Bronchial epithelial cell (primary cell): ENCODE results near the gene SMYD3. TPM values are rescaled to one million over a fixed set of nuclear protein-coding genes. Genes with fewer than 3 reads are reported as not detected.

Experiments used
- DNase-seq: peaks from one replicate; pipeline ENCODE4 v3.0.0-alpha.2; 2010; ENCODE audit warnings: low read depth
- FAIRE-seq: peaks from 2 replicates; lab custom pipeline; 2011; peaks lifted over from hg19 to GRCh38; lab: Jason Lieb, UNC
- H3K27me3 ChIP-seq: 2 replicates; pipeline ENCODE4 v1.5.1; 2011; ENCODE audit warnings: low read length; ENCODE audit not compliant: control insufficient read depth, insufficient read depth
- H3K36me3 ChIP-seq: 2 replicates; pipeline ENCODE4 v1.5.1; 2011; ENCODE audit warnings: low read length; ENCODE audit not compliant: control insufficient read depth, insufficient read depth
- H3K4me3 ChIP-seq: 2 replicates; pipeline ENCODE4 v1.5.1; 2011; ENCODE audit warnings: mild to moderate bottlenecking, low read depth, low read length, control low read depth
- total RNA-seq: library from RNA; depleted of rRNA; stranded (reverse); fragments of >200 nt; gene quantifications from 2 replicates; pipeline ENCODE4 v1.2.1, GENCODE V29; 2014
- TF ChIP-seq, protein P1 (sequence below): IDR thresholded peaks from 2 replicates; pipeline ENCODE4 v1.5.1; 2011; ENCODE audit warnings: mild to moderate bottlenecking, moderate library complexity, low read length, control low read depth, inconsistent platforms; ENCODE audit not compliant: insufficient read depth, severe bottlenecking

SMYD3 gene
- total RNA-seq, 1 donor from 2014 or later: 17.4 TPM

DNA sequence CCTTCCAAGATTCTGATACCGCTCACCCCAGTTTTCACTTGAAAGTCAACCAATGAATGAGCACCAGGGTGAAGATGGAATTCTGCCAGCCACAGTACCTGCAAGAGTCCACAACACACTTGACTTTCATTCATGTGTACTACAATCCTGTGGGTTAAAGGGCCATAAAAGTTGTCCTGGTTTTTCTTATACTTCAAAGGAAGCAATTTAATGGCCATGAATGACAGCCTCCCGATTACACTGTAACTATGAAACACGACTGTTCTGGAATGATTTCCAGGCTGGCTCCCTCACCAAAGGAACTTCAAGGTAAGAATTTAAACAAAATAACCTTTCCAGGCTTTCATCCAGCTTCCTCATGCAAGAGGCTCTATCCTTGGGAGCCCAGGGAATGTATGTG lies 502.8 kb downstream of the SMYD3 start:
- TF ChIP-seq, protein P1, sequence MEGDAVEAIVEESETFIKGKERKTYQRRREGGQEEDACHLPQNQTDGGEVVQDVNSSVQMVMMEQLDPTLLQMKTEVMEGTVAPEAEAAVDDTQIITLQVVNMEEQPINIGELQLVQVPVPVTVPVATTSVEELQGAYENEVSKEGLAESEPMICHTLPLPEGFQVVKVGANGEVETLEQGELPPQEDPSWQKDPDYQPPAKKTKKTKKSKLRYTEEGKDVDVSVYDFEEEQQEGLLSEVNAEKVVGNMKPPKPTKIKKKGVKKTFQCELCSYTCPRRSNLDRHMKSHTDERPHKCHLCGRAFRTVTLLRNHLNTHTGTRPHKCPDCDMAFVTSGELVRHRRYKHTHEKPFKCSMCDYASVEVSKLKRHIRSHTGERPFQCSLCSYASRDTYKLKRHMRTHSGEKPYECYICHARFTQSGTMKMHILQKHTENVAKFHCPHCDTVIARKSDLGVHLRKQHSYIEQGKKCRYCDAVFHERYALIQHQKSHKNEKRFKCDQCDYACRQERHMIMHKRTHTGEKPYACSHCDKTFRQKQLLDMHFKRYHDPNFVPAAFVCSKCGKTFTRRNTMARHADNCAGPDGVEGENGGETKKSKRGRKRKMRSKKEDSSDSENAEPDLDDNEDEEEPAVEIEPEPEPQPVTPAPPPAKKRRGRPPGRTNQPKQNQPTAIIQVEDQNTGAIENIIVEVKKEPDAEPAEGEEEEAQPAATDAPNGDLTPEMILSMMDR: no peak
- DNase-seq (no peak), FAIRE-seq (no peak)
- no peaks in the 10 kb centered on the region for H3K27me3 ChIP-seq
- no peaks in the 10 kb centered on the region for H3K36me3 ChIP-seq
- no peak overlapping the region for H3K4me3 ChIP-seq

DNA sequence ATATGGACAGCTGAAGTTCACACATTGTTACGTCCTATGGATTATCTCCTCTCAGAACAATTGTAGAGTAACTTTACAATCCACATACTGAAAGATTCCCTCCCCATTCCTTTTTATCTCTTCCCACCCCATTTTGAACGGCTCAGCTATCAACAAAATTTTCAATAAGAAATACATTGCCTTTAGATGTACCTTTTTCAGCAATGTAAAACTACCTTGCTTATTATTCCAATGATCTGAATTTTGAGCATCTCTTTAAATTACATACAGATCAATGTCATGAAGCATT lies 503.7 kb downstream of the SMYD3 start:
- TF ChIP-seq, protein P1: no peak
- Histone ChIP-seq H3K27me3 (no peaks in the 10 kb centered on the region), H3K4me3 (no peak overlapping the region), H3K36me3 (no peaks in the 10 kb centered on the region)
- DNase-seq (no peak), FAIRE-seq (no peak)

DNA sequence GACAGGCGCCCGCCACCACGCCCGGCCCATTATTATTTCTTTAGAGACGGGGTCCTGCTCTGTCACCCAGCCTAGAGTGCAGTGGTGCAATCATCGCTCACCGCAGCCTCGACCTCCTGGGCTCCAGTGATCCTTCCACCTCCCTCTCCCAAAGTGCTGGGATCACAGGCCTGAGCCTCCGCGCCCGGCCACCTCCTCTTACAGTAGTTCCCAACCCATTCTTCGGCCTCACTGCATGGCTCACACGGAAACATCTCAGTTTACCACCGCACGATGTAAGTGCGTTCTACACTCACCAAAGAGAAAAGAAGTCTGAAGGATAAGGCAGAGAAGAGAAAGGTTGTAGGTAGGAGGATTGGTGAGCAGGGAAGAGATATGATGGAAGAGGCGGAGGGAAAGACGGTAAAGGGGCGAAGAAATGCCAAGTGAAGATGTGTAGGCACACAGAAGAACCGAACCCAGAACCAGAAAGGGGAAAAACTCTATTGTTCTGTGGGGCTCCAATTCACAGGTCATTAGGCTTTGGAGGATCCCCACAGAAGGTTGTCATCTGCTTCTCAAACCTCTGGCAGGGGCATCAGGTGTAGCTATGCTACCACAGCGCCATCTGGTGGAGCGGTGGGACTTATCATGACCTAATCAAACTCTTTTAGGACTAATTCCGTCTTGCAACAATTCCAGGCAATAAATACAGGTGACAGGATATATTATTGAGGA lies 504.2 kb downstream of the SMYD3 start:
- DNase-seq: peak; percentile 77
- no peak for FAIRE-seq
- TF ChIP-seq, protein P1: peak; percentile 83
- Histone ChIP-seq H3K36me3 (no peaks in the 10 kb centered on the region), H3K27me3 (no peaks in the 10 kb centered on the region), H3K4me3 (no peak overlapping the region)

DNA sequence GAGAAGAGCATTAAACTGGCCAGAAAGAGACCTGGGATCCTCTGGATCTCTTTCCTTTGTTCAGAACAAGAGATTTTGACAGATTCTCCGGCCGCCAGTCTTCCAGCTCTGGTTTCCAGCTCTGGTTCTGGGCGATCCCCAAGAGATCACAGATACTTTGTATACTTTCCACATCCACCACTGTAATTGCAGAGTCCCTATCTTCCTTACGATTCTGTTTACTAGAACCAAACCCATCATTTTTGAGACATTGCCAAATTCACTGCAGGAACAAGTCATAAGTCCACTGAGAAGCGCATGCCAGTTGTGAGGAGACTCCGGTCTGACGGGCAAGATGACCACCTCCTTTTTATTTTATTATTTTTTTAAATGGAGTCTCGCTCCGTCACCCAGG lies 505.2 kb downstream of the SMYD3 start:
- TF ChIP-seq, protein P1: no peak
- Histone ChIP-seq H3K36me3 (no peaks in the 10 kb centered on the region), H3K4me3 (no peak overlapping the region), H3K27me3 (no peaks in the 10 kb centered on the region)
- no peak for FAIRE-seq
- no peak for DNase-seq

DNA sequence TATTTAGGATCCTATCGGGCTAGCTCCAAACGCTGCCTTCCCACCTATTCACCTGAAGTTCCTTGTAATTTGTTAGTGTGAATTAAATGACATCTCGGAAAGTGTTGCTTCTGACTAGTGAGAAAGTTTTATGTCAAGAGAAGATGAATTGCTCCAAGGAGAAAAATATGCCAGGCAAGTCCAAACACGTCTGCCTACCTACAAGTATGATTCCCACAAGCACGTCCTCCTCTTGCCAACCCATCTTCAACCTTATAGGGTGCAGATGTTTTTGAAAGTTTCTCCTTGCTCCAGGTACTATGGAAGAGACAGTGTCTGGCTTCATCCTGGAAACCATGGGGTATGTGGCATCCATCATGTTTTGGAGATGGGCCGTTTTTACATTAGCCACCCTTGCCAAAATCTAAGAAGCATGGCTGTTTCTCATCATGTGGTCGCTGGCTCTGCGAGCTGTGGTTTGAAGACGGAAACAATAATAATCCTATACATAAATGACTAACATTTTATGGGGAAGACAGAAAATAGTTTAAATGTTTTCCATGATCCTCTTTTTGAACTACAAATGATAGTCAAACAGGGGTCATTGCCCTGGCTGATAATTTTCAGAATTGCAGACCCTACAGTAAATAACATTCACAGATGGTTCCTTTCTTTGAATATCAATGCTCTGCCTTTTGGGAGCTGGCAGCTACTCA lies 505.8 kb downstream of the SMYD3 start:
- TF ChIP-seq, protein P1: no peak
- no peaks in the 10 kb centered on the region for H3K27me3 ChIP-seq
- DNase-seq (peak; percentile 65), FAIRE-seq (no peak)
- no peak overlapping the region for H3K4me3 ChIP-seq
- no peaks in the 10 kb centered on the region for H3K36me3 ChIP-seq

DNA sequence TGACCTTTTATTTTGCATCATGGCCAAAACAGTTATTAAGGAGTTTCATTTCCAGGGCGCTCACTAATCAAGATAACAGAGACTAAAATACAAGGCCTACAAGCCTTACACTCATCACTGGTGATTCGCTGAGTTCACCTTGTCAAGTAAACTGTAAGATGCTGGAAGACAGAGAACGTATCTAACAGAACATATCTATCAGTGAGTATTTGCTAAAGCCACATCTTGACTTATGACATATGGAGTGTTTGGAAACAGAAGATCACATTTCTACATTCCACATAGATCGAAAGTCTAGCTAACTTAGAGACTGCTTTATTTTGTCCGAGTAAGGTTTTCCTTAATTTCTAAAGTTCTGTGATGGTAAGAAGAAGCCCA lies 506.5 kb downstream of the SMYD3 start:
- DNase-seq: no peak
- TF ChIP-seq, protein P1: no peak
- H3K4me3 ChIP-seq: no peak overlapping the region
- H3K27me3 ChIP-seq: no peaks in the 10 kb centered on the region
- H3K36me3 ChIP-seq: no peaks in the 10 kb centered on the region
- FAIRE-seq: no peak
